H9 (cell line): ENCODE data around the gene SPATA2. TPM values are rescaled to one million over a fixed set of nuclear protein-coding genes. Genes with fewer than 3 reads are reported as not detected.
"Not testable (repeated sequence)": the region's sequence is repeated elsewhere in the genome, so short reads cannot be mapped to it uniquely, and the experiment has no call there.

ENCODE experiments used
- DNase-seq: peaks from one replicate; pipeline ENCODE4 v3.0.0-alpha.2; 2017
- H2AFZ ChIP-seq: one replicate; pipeline ENCODE4 v1.6.1; 2013; ENCODE audit warnings: mild to moderate bottlenecking, low read length, control low read depth, moderate library complexity
- H2AK5ac ChIP-seq: 2 replicates; pipeline ENCODE4 v1.6.1; 2013; ENCODE audit warnings: low read length, control low read depth, mixed read lengths; ENCODE audit not compliant: insufficient read length
- H2BK120ac ChIP-seq: one replicate; pipeline ENCODE4 v1.6.1; 2013; ENCODE audit warnings: low read depth, mild to moderate bottlenecking, low read length, control low read depth, inconsistent platforms; ENCODE audit not compliant: poor library complexity, severe bottlenecking
- H2BK12ac ChIP-seq: 2 replicates; pipeline ENCODE4 v1.6.1; 2013; ENCODE audit warnings: low read length, control low read depth, mixed read lengths, low read depth; ENCODE audit not compliant: insufficient read length
- H2BK15ac ChIP-seq: 2 replicates; pipeline ENCODE4 v1.6.1; 2013; ENCODE audit warnings: low read depth, low read length, control low read depth
- H2BK20ac ChIP-seq: one replicate; pipeline ENCODE4 v1.6.1; 2013; ENCODE audit warnings: low read depth, mild to moderate bottlenecking, low read length, control low read depth, inconsistent platforms; ENCODE audit not compliant: poor library complexity, severe bottlenecking
- H2BK5ac ChIP-seq: 2 replicates; pipeline ENCODE4 v1.6.1; 2013; ENCODE audit warnings: low read length, control low read depth, mixed read lengths; ENCODE audit not compliant: insufficient read length
- H3K14ac ChIP-seq: 2 replicates; pipeline ENCODE4 v1.6.1; 2013; ENCODE audit warnings: low read length, control low read depth; ENCODE audit not compliant: insufficient read depth
- H3K18ac ChIP-seq: 2 replicates; pipeline ENCODE4 v1.6.1; 2013; ENCODE audit warnings: low read depth, mild to moderate bottlenecking, mixed read lengths, low read length, control low read depth; ENCODE audit not compliant: insufficient read length
- H3K23ac ChIP-seq: 2 replicates; pipeline ENCODE4 v1.6.1; 2013; ENCODE audit warnings: low read length, control low read depth, mixed read lengths, low read depth; ENCODE audit not compliant: insufficient read length
- H3K23me2 ChIP-seq: 2 replicates; pipeline ENCODE4 v1.6.1; 2013; ENCODE audit warnings: low read depth, mild to moderate bottlenecking, mixed read lengths, low read length, control low read depth; ENCODE audit not compliant: insufficient read length, poor library complexity, severe bottlenecking
- H3K27ac ChIP-seq: 2 replicates; pipeline ENCODE4 v1.5.1; 2013; ENCODE audit warnings: low read length, control low read depth, mixed read lengths, low read depth; ENCODE audit not compliant: insufficient read length
- H3K27me3 ChIP-seq: 2 replicates; pipeline ENCODE4 v1.6.1; 2013; ENCODE audit warnings: low read length, control low read depth, inconsistent platforms; ENCODE audit not compliant: insufficient read depth
- H3K4ac ChIP-seq: 2 replicates; pipeline ENCODE4 v1.6.1; 2013; ENCODE audit warnings: low read depth, mild to moderate bottlenecking, control low read depth, inconsistent platforms, low read length, moderate library complexity
- H3K4me1 ChIP-seq: 2 replicates; pipeline ENCODE4 v1.6.1; 2013; ENCODE audit warnings: low read length, control low read depth, inconsistent platforms; ENCODE audit not compliant: insufficient read depth
- H3K4me2 ChIP-seq: 2 replicates; pipeline ENCODE4 v1.6.1; 2013; ENCODE audit warnings: low read length, control low read depth, mixed read lengths; ENCODE audit not compliant: insufficient read length, insufficient read depth
- H3K56ac ChIP-seq: 2 replicates; pipeline ENCODE4 v1.6.1; 2013; ENCODE audit warnings: low read depth, mild to moderate bottlenecking, mixed read lengths, low read length, control low read depth; ENCODE audit not compliant: insufficient read length
- H3K79me1 ChIP-seq: 2 replicates; pipeline ENCODE4 v1.6.1; 2013; ENCODE audit warnings: low read depth, mild to moderate bottlenecking, moderate library complexity, low read length, control low read depth, inconsistent platforms; ENCODE audit not compliant: insufficient read depth, poor library complexity, severe bottlenecking
- H3K79me2 ChIP-seq: 2 replicates; pipeline ENCODE4 v1.6.1; 2013; ENCODE audit warnings: low read length, control low read depth, inconsistent platforms; ENCODE audit not compliant: insufficient read depth
- H3K9ac ChIP-seq: 2 replicates; pipeline ENCODE4 v1.6.1; 2013; ENCODE audit warnings: low read length, control low read depth, mixed read lengths; ENCODE audit not compliant: insufficient read length; ENCODE audit errors: extremely low read depth
- H3K9me3 ChIP-seq: one replicate; pipeline ENCODE4 v1.6.1; 2013; ENCODE audit warnings: low read depth, low read length, inconsistent platforms; ENCODE audit not compliant: control insufficient read depth
- H3T11ph ChIP-seq: one replicate; pipeline ENCODE4 v1.6.1; 2013; ENCODE audit warnings: mild to moderate bottlenecking, low read length, control low read depth, inconsistent platforms
- H4K20me1 ChIP-seq: one replicate; pipeline ENCODE4 v1.6.1; 2013; ENCODE audit not compliant: control insufficient read depth, insufficient read length, insufficient read depth
- H4K5ac ChIP-seq: 2 replicates; pipeline ENCODE4 v1.6.1; 2013; ENCODE audit warnings: low read depth, mild to moderate bottlenecking, mixed read lengths, low read length, control low read depth; ENCODE audit not compliant: insufficient read length
- H4K8ac ChIP-seq: replicated peaks from 2 replicates; pipeline ENCODE4 v1.6.1; 2013; ENCODE audit warnings: low read length, control low read depth, mixed read lengths, low read depth; ENCODE audit not compliant: insufficient read length
- H4K91ac ChIP-seq: 2 replicates; pipeline ENCODE4 v1.6.1; 2013; ENCODE audit warnings: low read depth, mild to moderate bottlenecking, moderate library complexity, mixed read lengths, low read length, control low read depth; ENCODE audit not compliant: insufficient read length
- H3K27ac Mint-ChIP-seq, 3 experiments: 2 replicates in 2 of 3; 3 replicates in 1 of 3; pipeline ENCODE4 v1.8.0; 2020 to 2021; ENCODE audit warnings: mixed read lengths in 3 of 3, mild to moderate bottlenecking in 1 of 3, moderate library complexity in 1 of 3
- H3K27me3 Mint-ChIP-seq: 2 replicates; pipeline ENCODE4 v1.8.0; 2021; ENCODE audit warnings: low read depth, mild to moderate bottlenecking, moderate library complexity, mixed read lengths
- H3K36me3 Mint-ChIP-seq, 3 experiments: 2 replicates in 2 of 3; 3 replicates in 1 of 3; pipeline ENCODE4 v1.8.0; 2020 to 2021; ENCODE audit warnings: low read depth in 3 of 3, mixed read lengths in 3 of 3; ENCODE audit not compliant: insufficient read depth in 1 of 3
- H3K4me1 Mint-ChIP-seq, 2 experiments: 2 replicates each; pipeline ENCODE4 v1.8.0; 2020; ENCODE audit warnings: mixed read lengths in 2 of 2
- H3K4me3 Mint-ChIP-seq, 2 experiments: 2 replicates in 1 of 2; 3 replicates in 1 of 2; pipeline ENCODE4 v1.8.0; 2020 to 2021; ENCODE audit warnings: mild to moderate bottlenecking in 2 of 2, mixed read lengths in 2 of 2, moderate library complexity in 1 of 2
- H3K9me3 Mint-ChIP-seq, 2 experiments: 2 replicates in 1 of 2; 3 replicates in 1 of 2; pipeline ENCODE4 v1.8.0; 2020; ENCODE audit warnings: mild to moderate bottlenecking in 2 of 2, mixed read lengths in 2 of 2, moderate library complexity in 1 of 2
- WGBS: extraction: QIAGEN DNeasy Blood & Tissue Kit; methylation state at CpG from one replicate; pipeline ENCODE4 v1.1.7; 2013; ENCODE audit warnings: missing lambda C conversion rate, low lambda C conversion rate, mixed read lengths; ENCODE audit not compliant: insufficient read length; ENCODE audit errors: extremely low coverage; 5-methylcytosine and 5-hydroxymethylcytosine counted together
- total RNA-seq: library from RNA; stranded (reverse); gene quantifications from 2 replicates; pipeline ENCODE4 v1.2.1, GENCODE V29; 2021
- TF ChIP-seq, protein P1 (sequence below): fragments of 200-600 bp; sonication (generic); conservative IDR thresholded peaks from 3 replicates; pipeline ENCODE4 v1.8.0; 2021; ENCODE audit warnings: antibody characterized with exemption, mild to moderate bottlenecking

The SPATA2 gene
- total RNA-seq, 1 experiment from 2014 or later: 9.6 TPM

DNA sequence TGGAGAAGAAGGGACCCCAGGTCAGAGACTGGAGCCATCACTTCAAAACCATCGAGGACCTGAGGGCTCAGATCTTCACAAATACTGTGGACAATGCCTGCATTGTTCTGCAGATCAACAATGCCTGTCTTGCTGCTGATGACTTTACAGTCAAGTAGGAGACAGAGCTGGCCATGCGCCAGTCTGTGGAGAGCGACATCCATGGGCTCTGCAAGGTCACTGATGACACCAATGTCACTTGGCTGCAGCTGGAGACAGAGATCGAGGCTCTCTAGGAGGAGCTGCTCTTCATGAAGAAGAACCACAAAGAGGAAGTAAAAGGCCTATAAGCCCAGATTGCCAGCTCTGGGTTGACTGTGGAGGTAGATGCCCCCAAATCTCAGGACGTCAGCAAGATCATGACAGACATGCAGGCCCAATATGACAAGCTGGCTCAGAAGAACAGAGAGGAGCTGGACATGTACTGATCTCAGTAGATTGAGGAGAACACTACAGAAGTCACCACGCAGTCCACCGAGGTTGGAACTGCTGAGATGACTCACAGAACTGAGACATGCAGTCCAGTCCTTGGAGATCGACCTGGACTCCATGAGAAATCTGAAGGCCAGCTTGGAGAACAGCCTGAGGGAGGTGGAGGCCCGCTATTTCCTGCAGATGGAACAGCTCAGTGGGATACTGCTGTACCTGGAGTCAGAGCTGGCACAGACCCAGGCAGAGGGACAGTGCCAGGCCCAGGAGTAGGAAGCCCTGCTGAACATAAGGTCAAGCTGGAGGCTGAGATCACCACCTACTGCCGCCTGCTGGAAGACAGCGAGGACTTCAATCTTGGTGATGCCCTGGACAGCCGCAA lies 42.0 kb upstream of the SPATA2 start:
- WGBS: no CpG with 5 or more reads among the region's 12 CpGs

More for the DNA sequence above, 42.0 kb upstream of the SPATA2 start:
- not testable (repeated sequence) for H3K79me1 ChIP-seq, H3K4me2 ChIP-seq, H3K9me3 Mint-ChIP-seq, H2AK5ac ChIP-seq, H3K27me3 Mint-ChIP-seq, H2BK12ac ChIP-seq, H3K27ac ChIP-seq, H2AFZ ChIP-seq, H3K18ac ChIP-seq, H3K9me3 ChIP-seq, H3K27me3 ChIP-seq, H3K4me3 Mint-ChIP-seq, H2BK20ac ChIP-seq, H4K20me1 ChIP-seq, H3K23me2 ChIP-seq, H3K4me1 ChIP-seq, H2BK15ac ChIP-seq, H3K27ac Mint-ChIP-seq, DNase-seq, H4K91ac ChIP-seq, H4K8ac ChIP-seq, H3K56ac ChIP-seq, H3K23ac ChIP-seq, H3K4ac ChIP-seq, H3K4me1 Mint-ChIP-seq, H3K9ac ChIP-seq, H3K79me2 ChIP-seq, H3T11ph ChIP-seq, H3K14ac ChIP-seq, H4K5ac ChIP-seq, H2BK5ac ChIP-seq, H2BK120ac ChIP-seq
- H3K36me3 Mint-ChIP-seq: peaks cover 35 to 63% (median 56%) of the 10 kb centered on the region in 3 experiments
- TF ChIP-seq, protein P1, sequence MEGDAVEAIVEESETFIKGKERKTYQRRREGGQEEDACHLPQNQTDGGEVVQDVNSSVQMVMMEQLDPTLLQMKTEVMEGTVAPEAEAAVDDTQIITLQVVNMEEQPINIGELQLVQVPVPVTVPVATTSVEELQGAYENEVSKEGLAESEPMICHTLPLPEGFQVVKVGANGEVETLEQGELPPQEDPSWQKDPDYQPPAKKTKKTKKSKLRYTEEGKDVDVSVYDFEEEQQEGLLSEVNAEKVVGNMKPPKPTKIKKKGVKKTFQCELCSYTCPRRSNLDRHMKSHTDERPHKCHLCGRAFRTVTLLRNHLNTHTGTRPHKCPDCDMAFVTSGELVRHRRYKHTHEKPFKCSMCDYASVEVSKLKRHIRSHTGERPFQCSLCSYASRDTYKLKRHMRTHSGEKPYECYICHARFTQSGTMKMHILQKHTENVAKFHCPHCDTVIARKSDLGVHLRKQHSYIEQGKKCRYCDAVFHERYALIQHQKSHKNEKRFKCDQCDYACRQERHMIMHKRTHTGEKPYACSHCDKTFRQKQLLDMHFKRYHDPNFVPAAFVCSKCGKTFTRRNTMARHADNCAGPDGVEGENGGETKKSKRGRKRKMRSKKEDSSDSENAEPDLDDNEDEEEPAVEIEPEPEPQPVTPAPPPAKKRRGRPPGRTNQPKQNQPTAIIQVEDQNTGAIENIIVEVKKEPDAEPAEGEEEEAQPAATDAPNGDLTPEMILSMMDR: peak; percentile 40; the same call in 1 of the 3 replicates
